ENCODE results near the gene MYO18B.

MYO18B gene

DNA sequence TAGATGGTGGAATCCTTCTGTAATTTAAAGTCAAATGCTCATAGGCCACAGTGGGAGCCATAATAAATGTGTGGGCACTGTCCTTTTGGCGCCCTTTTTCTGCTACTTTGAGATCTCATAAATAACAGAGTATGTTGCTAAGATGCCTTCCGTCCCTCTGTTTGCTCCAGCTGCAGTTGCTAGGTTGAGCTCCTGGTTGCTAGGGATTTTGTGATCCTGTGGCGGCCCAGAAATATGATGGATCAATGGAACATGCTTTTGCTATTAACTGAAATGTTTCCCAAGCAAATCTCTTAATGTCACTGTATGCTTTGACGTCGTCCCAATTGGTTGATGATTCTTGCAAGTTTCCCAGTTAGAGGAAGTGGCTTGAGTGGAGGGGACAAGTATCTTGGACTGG is 53.5 kb downstream of the MYO18B start:
- Histone ChIP-seq H3K4me1 (ENCODE audit: insufficient read depth, low read length) (no peaks in the 10 kb centered on the region), H3K36me3 (ENCODE audit: insufficient read depth, low read length) (no peaks in the 10 kb centered on the region), H3K9ac (ENCODE audit: low read depth, low read length) (no peak overlapping the region), H3K9me3 (ENCODE audit: control insufficient read depth, insufficient read depth, low read length) (no peaks in the 10 kb centered on the region)

DNA sequence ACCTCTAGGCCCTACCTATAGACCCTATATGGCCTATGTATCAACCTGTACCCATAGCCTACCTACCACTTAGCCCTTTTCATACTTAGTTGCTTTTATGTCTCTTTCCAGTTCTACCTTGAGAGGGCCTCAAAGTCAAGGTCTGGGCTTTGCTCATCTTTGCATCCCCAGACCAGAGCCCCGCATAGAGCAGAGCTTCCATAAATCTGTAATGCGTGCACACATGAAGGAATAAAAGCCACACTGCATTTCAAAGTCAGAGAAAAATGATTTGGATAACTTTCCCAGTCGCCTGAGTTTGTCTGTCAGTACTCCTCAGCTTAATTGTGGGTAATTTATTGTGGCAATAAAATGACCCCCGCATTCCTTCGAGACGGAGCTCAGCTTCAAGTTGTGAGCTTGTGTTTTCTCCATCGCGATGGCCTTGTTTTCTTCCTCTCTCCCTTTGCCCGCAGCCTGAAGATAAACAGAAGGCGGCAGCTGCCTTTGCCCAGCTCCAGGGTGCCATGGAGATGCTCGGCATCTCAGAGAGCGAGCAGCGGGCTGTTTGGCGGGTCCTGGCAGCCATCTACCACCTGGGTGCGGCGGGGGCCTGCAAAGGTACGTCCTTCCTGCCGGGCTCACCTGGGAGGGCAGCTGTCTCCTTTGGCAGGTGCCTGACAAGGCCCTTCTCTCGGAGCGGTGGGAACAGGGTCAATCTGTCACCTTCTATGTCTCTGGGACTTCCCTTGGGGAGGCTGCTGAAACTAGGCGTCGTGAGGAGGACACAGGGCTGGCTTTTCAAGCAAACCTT is 55.7 kb downstream of the MYO18B start:
- H3K9me3 ChIP-seq (ENCODE audit: control insufficient read depth, insufficient read depth, low read length): no peaks in the 10 kb centered on the region
- H3K36me3 ChIP-seq (ENCODE audit: insufficient read depth, low read length): no peaks in the 10 kb centered on the region
- H3K4me1 ChIP-seq (ENCODE audit: insufficient read depth, low read length): no peaks in the 10 kb centered on the region
- H3K9ac ChIP-seq (ENCODE audit: low read depth, low read length): no peak overlapping the region

DNA sequence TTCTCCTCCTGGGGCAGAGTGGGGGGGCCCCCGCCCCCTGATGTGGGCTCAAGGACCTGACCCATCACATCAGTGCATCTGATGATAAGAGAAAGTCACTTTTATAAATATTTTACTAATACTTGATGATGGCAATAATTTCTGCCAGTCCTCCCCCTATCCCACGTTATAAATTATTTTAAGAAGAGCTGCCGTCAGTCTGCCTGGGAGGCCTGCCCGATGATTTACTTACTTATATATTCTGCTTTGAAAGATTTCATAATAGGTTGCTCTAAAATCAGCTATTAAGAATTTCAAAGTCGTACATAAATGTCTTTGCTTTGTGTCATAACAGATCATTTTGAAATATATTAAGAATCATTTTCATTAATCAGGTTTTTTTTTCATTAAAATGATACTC is 58.8 kb downstream of the MYO18B start:
- H3K36me3 ChIP-seq (ENCODE audit: insufficient read depth, low read length): no peaks in the 10 kb centered on the region
- no peaks in the 10 kb centered on the region for H3K4me1 ChIP-seq (ENCODE audit: insufficient read depth, low read length)
- H3K9ac ChIP-seq (ENCODE audit: low read depth, low read length): no peak overlapping the region
- H3K9me3 ChIP-seq (ENCODE audit: control insufficient read depth, insufficient read depth, low read length): no peaks in the 10 kb centered on the region

DNA sequence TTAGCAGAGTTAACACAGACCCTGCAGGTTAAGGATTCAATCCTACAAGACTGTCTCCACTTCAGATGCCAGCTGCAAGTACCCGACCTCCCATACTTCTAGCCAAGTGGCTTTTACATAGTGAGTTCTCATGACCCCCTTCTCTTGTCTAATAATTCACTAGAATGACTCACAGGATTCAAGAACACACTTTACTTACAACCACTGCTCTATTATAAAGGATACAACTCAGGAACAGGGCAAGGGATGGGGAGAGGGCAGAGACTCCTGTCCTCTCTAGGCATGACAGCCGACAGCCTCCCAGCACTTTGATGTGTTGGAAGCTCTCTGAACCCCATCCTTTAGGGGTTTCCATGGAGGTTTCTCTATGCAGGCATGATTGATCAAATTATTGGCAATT is 60.0 kb downstream of the MYO18B start:
- H3K4me1 ChIP-seq (ENCODE audit: insufficient read depth, low read length): no peaks in the 10 kb centered on the region
- H3K9ac ChIP-seq (ENCODE audit: low read depth, low read length): no peak overlapping the region
- H3K36me3 ChIP-seq (ENCODE audit: insufficient read depth, low read length): no peaks in the 10 kb centered on the region
- no peaks in the 10 kb centered on the region for H3K9me3 ChIP-seq (ENCODE audit: control insufficient read depth, insufficient read depth, low read length)

DNA sequence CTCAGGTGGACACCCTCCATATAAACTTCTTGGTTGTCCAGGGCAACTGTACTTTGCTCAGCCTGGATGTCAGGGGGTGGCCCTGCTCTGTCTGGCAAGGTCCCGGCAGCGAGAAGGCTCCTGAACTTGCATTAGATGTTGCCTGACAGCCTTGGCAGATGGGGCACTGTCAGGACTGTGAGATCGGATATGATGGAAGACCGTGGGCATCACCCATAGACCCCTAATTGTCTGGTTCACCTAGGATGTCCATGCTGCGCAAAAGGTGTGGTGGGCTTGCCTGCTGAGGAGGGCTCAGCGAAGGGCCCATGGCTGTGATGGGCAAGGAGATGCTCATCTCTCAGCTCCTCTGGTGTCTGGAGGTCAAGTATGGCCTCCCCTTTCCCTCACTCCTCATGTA is 62.7 kb downstream of the MYO18B start:
- Histone ChIP-seq H3K4me1 (ENCODE audit: insufficient read depth, low read length) (no peaks in the 10 kb centered on the region), H3K9me3 (ENCODE audit: control insufficient read depth, insufficient read depth, low read length) (no peaks in the 10 kb centered on the region), H3K36me3 (ENCODE audit: insufficient read depth, low read length) (no peaks in the 10 kb centered on the region), H3K9ac (ENCODE audit: low read depth, low read length) (no peak overlapping the region)

DNA sequence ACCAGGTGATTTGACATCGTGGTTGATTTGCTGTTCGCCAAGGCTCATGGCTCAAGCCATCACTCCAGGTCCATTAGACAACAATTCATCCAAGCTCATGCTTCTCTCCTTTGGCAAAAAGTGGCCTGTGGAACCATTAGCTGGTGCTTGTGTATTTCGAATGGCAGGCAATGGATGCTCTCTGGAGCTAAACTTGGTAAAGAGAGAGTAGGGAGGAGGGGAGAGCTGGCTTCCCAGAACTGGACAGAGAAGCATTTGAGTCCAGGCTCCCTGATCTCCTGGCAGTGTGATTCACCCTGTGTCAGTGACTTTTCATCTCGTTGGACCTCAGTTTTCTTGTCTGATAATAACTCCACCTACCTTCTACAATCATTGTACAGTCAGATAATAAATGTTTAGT is 64.6 kb downstream of the MYO18B start:
- H3K9ac ChIP-seq (ENCODE audit: low read depth, low read length): no peak overlapping the region
- H3K4me1 ChIP-seq (ENCODE audit: insufficient read depth, low read length): no peaks in the 10 kb centered on the region
- H3K9me3 ChIP-seq (ENCODE audit: control insufficient read depth, insufficient read depth, low read length): no peaks in the 10 kb centered on the region
- no peaks in the 10 kb centered on the region for H3K36me3 ChIP-seq (ENCODE audit: insufficient read depth, low read length)

DNA sequence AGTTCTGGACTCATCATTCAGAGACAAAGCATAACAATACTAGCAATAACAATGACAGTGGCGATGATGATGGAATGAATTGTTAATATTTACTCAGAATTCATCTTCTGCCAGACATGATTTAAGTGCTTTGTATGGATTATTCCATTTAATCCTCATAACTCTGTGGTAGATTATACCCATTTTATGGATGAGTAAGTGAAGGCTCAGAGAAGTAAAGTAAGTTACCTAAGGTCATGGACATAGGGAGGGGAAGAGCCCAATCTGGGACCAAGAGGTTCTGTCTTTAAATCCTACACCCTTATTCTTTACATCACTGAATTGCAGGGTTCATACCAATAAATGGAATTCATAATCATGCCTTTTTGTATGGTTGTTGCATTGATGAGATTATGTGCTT is 72.7 kb downstream of the MYO18B start:
- H3K4me1 ChIP-seq (ENCODE audit: insufficient read depth, low read length): no peaks in the 10 kb centered on the region
- H3K9me3 ChIP-seq (ENCODE audit: control insufficient read depth, insufficient read depth, low read length): no peaks in the 10 kb centered on the region
- H3K36me3 ChIP-seq (ENCODE audit: insufficient read depth, low read length): no peaks in the 10 kb centered on the region
- no peak overlapping the region for H3K9ac ChIP-seq (ENCODE audit: low read depth, low read length)

DNA sequence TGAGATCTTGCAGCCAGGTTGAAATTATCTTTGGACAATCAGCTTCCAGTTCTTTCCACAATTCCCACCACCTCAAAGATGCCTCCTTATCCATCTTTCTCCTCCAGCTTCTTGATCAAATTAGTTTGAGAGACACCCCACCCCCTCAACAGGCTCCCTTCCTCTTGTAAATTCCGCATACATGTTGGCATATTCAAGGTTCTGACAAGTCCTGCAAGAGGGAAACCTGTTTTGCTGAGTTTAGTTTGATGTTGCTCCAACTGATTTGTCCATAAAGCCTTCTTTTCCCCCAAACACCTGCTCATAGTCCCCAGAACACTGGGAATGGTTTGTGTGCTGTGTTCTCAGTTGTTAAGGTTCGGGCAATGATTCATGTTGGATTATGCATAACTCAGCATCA is 73.6 kb downstream of the MYO18B start:
- no peak overlapping the region for H3K9ac ChIP-seq (ENCODE audit: low read depth, low read length)
- no peaks in the 10 kb centered on the region for H3K36me3 ChIP-seq (ENCODE audit: insufficient read depth, low read length)
- no peaks in the 10 kb centered on the region for H3K9me3 ChIP-seq (ENCODE audit: control insufficient read depth, insufficient read depth, low read length)
- no peaks in the 10 kb centered on the region for H3K4me1 ChIP-seq (ENCODE audit: insufficient read depth, low read length)

DNA sequence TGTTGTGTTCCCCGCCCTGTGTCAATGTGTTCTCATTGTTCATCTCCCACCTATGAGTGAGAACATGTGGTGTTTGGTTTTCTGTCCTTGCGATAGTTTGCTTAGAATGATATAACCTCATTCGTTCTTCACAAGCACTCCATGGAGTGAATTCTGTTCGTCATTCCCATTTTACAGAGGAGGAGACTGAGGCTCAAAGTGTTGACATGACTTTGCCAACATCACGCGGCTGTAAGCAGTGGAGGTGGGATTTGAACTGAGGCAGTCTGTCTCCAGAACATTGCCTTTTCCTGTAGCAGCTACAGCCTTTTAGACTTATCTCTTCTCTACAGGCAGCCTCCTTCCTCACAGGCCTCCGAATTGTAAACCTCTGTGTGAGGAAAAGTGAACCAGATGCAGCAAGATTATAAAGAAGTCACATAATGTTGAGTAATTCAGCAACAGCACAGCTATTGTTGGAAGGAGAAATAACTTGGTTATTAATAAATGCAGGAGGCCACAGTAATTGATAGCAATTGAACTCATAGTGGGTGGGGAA is 74.6 kb downstream of the MYO18B start:
- Histone ChIP-seq H3K9ac (ENCODE audit: low read depth, low read length) (no peak overlapping the region), H3K36me3 (ENCODE audit: insufficient read depth, low read length) (no peaks in the 10 kb centered on the region), H3K4me1 (ENCODE audit: insufficient read depth, low read length) (no peaks in the 10 kb centered on the region), H3K9me3 (ENCODE audit: control insufficient read depth, insufficient read depth, low read length) (no peaks in the 10 kb centered on the region)

DNA sequence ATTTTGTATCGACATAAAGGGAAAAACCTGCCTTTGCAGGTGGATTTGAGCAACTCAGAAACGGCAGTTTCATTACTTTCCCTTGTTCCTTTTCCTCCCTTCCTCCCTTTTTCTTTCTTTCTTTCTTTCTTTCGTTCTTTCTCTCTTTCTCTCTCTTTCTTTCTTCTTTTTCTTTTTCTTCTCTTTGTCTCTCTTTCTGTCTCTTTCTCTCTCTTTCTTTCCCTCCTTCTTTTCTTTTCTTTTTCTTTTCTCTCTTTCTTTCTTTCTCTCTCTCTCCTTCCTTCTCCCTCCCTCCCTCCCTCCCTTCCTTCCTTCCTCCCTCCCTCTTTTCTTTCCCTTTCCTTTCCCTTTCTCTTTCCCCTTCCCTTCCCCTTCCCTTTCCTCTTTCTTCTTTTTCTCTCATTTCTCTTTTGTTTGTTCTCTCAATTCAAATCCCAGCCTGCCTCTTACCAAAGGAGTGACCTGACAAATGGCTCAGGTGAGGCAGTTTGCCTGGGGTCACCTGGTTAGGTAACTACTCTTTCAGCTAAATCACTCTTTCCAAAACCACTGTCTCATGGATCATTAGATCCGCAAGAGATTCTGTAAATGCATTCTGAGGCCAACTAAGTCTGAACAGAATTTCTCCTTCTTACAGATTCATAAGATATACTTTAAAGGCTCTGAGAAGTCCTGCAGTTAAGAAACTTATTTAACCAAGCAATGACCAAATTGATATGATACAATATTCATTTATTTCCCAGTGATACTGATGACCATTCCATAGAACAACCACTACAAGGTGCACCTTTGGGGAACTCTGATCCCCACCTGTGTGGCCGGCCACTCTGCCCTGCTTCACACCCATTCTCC is 75.3 kb downstream of the MYO18B start:
- H3K9me3 ChIP-seq (ENCODE audit: control insufficient read depth, insufficient read depth, low read length): 0 out of 2 replicates have a peak, but pooled peaks cover 2% of the 10 kb centered on the region
- H3K36me3 ChIP-seq (ENCODE audit: insufficient read depth, low read length): no peaks in the 10 kb centered on the region
- H3K9ac ChIP-seq (ENCODE audit: low read depth, low read length): no peak overlapping the region
- no peaks in the 10 kb centered on the region for H3K4me1 ChIP-seq (ENCODE audit: insufficient read depth, low read length)

DNA sequence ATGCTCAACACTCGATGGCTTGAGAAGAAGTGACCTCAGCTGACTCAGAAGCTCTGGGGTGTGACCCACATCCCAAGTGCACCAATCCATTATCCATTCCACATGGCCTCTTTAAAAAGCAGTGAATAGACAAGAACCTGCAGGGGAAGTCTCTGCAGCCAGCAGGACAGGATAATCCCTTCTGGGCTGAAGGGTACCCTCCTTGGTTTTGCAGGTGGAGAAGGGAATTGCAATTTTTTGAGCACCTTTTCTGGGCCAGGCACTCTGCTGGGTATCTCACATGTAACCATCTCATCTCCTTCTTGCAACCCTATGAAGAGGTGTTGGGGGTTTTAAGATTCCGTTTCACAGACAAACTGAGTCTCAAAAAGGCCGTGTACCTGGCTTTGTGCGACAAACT is 76.6 kb downstream of the MYO18B start:
- no peaks in the 10 kb centered on the region for H3K4me1 ChIP-seq (ENCODE audit: insufficient read depth, low read length)
- 0 out of 2 replicates have a peak, but pooled peaks cover 2% of the 10 kb centered on the region for H3K9me3 ChIP-seq (ENCODE audit: control insufficient read depth, insufficient read depth, low read length)
- no peaks in the 10 kb centered on the region for H3K36me3 ChIP-seq (ENCODE audit: insufficient read depth, low read length)
- no peak overlapping the region for H3K9ac ChIP-seq (ENCODE audit: low read depth, low read length)

DNA sequence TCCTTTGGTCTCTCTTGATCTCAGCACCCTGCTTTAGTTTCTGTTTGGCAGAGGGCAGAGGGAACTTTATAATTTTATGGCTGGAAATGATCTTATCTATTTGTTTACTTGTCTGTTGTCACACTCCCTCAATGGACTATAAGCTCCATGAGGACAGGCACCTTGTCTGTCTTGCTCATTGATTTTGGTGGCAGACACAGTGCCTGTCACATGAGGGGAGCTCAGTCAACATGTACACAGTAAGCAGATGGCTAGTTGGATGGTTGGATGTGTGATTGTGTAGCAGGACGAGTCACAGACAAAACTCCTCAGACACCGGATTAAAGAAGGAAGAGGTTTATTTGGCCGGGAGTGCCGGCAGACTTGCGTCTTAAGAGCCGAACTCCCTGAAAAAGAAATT is 80.4 kb downstream of the MYO18B start:
- 0 out of 2 replicates have a peak, but pooled peaks cover 2% of the 10 kb centered on the region for H3K9me3 ChIP-seq (ENCODE audit: control insufficient read depth, insufficient read depth, low read length)
- H3K36me3 ChIP-seq (ENCODE audit: insufficient read depth, low read length): no peaks in the 10 kb centered on the region
- H3K4me1 ChIP-seq (ENCODE audit: insufficient read depth, low read length): no peaks in the 10 kb centered on the region
- H3K9ac ChIP-seq (ENCODE audit: low read depth, low read length): no peak overlapping the region

DNA sequence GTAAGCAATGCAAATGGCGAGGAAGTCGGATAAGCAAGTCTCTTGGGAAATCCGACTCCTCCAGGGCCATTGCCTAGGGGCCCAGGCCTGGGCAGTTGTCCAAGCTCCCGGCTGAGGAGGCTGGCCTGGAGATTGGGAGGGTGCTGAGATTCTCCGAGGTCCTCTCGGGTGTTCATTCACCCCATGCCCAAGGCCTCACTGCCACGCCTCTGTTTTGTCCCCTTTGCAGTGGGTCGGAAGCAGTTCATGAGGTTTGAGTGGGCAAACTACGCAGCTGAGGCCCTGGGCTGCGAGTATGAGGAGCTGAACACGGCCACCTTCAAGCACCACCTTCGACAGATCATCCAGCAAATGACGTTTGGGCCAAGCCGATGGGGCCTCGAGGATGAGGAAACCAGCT is 81.3 kb downstream of the MYO18B start:
- Histone ChIP-seq H3K9ac (ENCODE audit: low read depth, low read length) (no peak overlapping the region), H3K4me1 (ENCODE audit: insufficient read depth, low read length) (no peaks in the 10 kb centered on the region), H3K9me3 (ENCODE audit: control insufficient read depth, insufficient read depth, low read length) (0 out of 2 replicates have a peak, but pooled peaks cover 2% of the 10 kb centered on the region), H3K36me3 (ENCODE audit: insufficient read depth, low read length) (no peaks in the 10 kb centered on the region)

DNA sequence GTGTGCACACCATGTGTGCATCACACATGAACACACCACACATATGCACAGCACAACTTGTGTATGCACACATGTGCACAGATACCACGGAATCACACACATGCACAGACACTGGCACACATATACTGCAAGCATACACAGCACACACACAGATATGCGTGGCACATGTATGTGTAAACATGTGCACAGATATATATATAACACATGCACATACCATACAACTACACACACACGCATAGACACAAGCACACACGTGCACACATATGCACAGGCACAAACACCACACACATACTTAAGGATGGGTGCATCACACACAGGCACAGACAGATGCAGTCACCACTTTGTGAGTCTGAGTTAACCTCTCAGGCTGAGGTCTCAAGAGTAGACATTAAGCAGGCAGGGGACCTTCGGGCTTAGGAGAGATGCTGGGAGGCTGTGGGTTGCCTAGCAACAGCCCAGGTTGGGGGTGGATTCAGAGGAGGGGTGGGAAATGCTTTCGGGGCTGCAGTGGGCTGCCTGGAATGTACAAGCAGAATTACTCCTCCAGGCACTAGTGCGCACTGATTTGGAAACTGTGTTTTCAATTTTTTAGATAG is 82.9 kb downstream of the MYO18B start:
- Histone ChIP-seq H3K9me3 (ENCODE audit: control insufficient read depth, insufficient read depth, low read length) (0 out of 2 replicates have a peak, but pooled peaks cover 2% of the 10 kb centered on the region), H3K4me1 (ENCODE audit: insufficient read depth, low read length) (no peaks in the 10 kb centered on the region), H3K36me3 (ENCODE audit: insufficient read depth, low read length) (no peaks in the 10 kb centered on the region), H3K9ac (ENCODE audit: low read depth, low read length) (no peak overlapping the region)

All from ES-I3 (cell line).